SH-SY5Y (cell line): ENCODE data around the gene ABCA2.

Experiments
- GATA2 ChIP-seq: IDR thresholded peaks from 2 replicates; pipeline ENCODE4 v1.6.1; 2011; ENCODE audit warnings: mild to moderate bottlenecking, low read depth, low read length
- GATA3 ChIP-seq: IDR thresholded peaks from 2 replicates; pipeline ENCODE4 v1.6.1; 2011; ENCODE audit warnings: low read depth, mild to moderate bottlenecking, low read length, moderate library complexity

DNA sequence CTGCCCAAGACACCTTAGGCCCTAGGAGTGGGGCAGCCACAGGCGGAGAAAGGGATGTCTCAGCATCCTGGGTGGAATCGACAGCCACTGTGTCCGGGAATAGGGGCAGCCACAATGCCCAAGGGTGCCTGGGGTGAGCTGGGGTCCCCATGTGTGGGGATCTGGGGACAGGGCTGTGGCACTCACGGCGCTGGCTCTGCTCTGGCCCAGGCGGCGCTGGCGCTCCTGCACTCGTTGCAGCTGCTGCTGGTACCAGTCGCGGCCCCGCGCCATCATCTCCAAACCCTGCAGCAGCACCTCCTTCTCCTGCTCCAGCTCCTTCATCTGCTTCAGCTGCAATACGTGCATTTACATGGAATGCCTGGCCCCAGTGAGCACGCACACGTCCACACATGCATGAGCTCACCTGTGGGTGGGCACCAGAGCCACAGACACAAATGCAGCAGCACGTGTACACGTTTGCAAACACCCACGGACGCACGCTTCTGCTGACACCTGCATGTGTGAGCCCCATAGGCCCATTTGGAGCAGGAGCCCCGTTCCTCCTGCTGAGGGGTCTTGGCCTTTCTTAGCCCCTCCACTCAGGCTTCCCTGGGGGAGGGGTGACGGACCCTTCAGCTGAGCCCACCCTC, 37.4 kb upstream of the ABCA2 start:
- TF ChIP-seq GATA2 (no peak), GATA3 (no peak)
